NCI-H2196 treated with DMSO at 0.1 percent for 48 hours (cell line): ENCODE data around the gene DHRS13.
A peak's percentile ranks its signal among the peaks of the same experiment; 100 is the strongest.
"Not testable (repeated sequence)": the region's sequence is repeated elsewhere in the genome, so short reads cannot be mapped to it uniquely, and the experiment has no call there.

ENCODE experiments used
- DNase-seq: peaks from one replicate; lab custom pipeline; 2025; ENCODE audit not compliant: unreplicated experiment; lab: John Stamatoyannopoulos, UW

Gene DHRS13

DNA sequence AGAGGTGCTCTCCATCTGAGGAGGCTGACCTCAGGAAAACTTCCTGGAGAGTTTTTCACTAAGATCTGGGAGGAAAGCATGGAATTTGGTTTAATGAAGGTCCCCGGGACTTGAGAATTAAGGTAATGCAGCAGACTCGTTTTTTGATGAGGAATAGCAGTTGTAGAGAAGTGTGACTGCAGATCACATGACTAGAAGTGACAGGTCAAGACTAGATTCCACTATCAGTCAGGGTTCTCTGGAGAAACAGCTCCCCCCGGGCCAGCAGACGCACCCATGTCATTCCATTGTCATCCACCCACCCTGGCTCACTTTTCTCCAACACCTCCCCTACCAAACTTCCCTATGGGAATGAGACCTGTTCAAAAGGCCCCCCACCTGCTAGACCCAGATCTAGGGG, 1.9 kb upstream of the DHRS13 start:
- no peak for DNase-seq

DNA sequence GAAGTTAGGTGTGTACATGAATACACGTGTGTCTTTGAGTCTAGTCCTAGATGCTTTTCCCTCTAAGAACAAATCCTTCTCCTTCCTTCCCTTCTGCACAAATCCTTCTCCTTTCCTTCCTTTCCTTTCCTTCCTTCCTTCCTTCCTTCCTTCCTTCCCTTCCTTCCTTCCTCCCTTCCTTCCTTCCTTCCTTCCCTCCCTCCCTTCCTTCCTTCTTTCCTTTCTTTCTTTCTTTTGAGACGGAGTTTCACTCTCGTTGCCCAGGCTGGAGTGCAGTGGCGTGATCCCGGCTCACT, 615 bp upstream of the DHRS13 start:
- DNase-seq, result not testable (repeated sequence)

DNA sequence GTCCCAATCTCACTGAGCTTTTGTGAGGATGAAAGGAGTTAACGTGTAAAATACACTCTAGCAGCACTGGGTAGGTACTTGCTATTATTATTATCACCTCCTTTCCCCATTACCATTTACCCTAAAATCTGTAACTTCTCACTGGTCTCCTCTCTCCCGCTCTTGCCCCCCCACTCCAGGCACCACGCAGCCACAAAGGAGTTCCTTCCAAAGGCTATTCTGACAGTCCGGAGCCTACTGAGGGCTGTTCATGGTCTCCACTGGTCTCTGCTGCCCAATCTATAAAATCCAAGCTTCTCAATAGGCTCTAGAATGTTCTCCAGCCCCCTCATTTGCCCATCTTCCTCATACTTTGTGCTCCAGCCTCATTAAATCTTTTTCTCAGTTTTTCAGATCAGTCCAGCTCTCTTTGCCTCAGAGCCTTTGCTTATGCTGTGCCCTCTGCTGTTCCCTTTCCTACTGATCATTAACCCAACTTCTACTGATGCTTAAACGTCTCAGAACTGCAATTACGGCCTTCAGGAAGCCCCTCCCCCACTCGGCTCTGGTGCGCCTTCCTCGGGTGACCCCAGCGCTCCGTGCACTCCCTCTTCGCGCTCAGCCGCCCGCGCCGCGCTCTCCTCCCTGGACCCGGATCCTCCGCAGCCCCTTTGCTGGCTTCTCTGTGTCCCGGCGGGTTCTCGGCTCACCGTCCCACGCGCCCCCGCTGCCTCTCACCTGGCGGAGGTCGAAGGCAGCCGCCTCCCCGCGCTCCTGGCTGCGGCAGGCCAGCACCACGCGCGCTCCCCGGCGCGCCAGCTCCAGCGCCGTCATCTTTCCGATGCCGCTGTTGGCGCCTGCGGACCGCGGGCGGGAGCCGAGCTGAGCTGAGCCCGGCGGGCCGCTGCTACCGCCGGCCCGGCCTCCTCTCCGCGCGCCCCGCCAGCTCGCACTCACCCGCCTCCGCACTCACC, 737 bp downstream of the DHRS13 start:
- DNase-seq, result no peak

DNA sequence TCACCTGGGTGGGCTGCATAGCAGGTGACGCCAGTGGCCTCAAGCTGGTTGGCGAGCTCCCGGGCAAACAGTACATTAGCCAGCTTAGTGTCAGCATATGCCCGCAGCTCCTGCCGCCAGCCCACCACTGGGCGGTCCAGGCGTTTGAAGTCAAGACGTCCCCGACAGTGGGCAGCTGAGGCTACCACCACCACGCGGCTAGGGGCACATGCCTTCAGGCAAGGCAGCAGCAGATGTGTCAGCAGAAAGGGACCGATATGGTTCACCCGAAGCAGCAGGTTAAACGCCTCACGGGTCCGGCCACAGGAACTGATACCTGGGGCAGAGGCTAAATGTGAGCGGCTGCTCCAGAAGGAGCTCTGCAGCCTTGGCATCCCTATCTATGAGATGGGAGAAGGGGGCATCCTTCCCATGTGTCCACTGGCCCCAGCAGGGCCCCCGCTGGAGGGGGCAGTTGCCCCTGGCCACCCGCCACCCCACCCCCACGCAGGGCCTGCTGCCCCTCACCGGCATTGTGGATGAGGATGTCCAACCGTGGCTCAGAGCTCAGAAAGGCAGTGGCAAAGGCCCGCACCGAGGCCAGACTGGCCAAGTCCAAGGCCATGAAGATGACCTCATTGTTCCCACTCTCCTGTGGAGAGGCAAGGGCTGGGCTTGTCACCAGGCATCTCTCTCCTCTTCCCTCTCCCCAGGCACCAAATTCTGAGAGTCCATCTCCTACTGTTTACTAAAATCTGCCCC, 1.7 kb downstream of the DHRS13 start:
- no peak for DNase-seq

DNA sequence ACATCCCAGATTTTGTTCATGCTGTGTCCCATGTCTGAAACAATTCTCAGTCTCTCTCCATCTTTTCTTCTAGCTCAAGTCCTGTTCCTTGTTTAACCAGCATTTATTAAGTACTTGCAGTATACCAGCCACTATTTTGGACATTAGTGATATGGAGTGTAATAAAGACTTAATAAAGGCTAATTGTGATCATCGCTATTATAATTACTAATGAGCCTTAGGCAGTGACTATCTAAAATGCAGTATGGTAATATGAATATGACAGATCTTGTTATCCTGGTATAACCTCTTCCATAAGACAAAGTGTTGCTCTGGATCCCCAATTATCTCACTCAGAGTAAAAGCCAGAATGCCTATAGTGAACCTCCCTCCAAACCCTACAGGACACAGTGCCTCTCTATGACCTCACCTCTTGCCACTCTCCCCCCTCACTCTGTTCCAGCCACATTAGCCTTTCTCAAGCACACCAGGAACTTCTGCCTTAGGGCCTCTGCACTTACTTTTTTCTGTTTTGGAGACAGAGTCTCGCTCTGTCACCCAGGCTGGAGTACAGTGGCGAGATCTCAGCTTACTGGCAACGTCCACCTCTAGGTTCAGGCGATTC, 3.6 kb downstream of the DHRS13 start:
- DNase-seq, result no peak

DNA sequence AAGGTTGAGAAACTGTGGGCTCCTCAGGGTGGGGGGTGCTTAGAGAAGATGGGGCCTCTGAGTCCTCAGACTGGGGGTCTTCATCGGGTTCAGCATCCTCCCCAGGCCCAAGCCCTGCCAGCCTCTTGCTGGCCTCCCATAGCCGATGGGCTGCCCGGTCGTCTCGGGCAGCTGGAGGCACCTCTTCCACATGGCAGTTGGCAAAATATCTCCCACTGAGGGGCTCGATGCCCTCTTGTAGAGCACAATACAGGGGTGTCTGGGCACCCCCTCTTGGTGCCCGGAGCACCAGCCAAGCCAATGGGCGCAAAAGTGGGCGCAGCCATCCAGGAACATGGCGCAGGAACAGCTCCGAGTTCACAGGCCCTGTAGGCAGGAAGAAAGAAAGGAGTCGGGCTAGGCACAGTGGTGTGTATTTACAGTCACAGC, 4.3 kb downstream of the DHRS13 start:
- no peak for DNase-seq

DNA sequence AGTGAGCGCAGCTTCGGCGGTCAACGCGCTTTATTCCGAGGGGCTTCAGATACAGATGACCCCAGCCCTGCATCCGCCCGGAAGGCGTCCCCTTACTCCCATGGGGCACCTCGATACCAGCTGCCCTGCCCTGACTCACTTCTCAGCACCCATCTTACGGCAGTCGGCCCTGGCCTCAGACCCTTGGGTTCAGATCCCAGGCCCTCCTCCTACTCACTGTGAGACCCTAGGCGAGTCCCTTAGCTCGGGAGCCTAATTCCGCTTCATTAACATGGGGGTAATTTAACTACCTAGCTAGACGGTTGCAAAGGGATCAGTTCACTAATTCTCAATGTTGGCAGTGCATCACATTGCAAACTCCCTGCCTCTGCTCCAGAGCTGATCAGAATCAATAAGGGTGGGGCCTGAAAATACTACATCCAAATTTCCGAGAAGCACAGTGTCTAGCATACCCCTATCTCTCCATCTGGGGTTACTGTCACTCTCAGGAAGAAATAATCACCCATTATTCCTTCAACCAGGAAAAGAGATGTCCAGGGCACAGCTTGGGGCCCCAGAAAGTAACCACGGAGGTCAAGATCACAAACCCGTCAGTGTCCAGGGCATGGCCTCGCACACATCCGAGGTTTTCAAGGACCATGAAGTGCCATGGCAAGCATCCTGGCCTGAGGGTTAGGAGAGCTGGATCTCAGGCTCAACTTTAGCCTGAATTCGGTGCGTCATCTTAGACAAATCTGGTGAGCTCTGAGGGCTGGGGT, 4.9 kb downstream of the DHRS13 start:
- DNase-seq, result no peak

DNA sequence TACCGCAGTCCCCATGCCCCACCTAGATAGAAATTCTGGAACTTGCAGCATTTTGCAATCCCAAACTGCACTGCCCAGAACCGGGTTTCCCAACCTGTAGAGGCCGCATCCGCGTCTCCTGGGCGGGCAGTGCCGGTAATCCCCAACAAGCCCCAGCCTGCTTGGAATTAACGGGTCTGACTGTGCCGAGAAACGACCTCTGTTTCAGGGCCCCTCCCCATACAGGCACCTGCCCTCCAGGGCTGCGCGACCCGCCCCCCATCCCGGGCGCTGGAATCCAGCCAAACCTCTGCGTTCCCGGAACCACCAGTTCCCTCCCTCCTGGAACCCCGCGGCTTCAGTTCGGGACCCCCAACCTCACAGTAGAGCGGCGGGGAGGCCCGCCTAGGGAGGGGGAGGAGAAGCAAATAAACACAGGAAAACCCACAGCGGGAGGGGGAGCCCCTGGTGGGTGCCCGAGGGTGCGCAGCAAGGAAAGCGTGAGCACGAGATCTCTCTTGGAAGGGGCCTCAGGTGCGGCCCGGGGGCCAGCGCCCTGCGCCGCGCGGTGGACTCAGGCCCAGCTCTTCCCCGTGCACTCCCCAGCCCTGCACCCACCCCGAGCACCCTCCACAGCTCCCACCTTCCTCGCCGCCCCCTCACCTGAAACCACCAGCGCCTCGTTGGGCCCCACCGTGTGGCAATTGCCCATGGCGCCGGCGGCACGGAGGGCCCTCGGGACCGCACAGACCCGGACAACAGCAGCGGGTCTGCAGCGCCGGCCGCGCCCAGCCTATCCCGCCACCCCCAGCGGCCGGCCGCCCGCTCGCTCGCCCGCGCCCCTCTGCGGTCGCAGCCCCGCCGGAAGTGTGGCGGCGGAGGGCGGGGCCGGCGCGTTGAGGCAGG, 5.8 kb downstream of the DHRS13 start, which contains the start of gene FLOT2:
Gene FLOT2 (minus strand): TSS at position 850 of the 885 bp plus-strand sequence. CDS start 159 bp downstream, at position 691.
- DNase-seq, result peak; percentile 7

DNA sequence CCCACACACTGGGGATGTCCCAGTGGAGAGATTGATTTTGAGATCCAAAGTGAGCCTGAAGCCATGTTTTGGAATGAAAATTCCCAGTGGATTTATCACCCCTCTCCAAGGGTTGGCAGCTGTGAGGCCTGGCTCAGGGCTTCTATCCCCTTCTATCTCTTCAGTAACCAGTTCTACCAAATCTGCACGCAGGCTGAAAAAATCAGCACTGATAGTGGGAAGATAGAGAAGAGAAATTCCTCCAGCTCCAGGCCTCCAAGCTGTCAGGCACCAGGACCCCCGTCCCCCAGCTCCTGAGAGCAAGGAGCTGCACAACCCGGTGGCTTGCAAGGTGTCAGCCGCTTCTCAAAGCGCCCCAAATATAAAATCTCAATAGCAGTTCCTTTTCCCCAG, 6.4 kb downstream of the DHRS13 start:
- no peak for DNase-seq

DNA sequence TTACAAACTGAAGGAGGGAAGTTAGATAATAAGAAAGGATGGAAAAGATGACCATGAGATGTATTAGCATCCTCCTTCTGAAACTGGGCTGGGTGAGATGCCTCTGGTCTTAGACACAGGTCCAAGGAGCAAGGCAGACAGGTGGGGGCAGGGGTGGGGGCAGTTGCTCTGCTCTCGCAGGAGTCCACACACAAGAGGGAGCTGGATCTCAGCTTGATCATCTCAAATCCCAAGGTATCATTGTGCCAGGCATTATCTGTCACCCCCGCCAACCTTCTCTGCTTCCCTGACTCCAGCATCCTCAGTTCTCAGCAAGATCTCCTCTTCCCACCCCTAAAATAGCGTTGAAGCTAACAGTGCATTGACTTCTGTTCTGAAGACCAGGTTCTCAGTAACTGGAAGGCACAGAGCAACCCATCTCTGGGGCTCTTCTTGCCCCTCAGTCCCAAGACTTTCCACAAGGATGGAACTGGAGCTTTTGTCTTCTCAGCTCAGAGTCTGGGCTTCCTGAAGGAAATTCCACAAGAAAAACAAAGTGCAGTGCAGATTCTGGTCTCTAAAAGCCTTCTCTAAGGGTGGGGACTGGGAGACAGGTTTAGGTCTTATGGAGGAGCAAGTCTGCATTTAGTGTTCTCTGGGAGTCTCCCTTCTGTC, 7.0 kb downstream of the DHRS13 start:
- DNase-seq, result no peak

DNA sequence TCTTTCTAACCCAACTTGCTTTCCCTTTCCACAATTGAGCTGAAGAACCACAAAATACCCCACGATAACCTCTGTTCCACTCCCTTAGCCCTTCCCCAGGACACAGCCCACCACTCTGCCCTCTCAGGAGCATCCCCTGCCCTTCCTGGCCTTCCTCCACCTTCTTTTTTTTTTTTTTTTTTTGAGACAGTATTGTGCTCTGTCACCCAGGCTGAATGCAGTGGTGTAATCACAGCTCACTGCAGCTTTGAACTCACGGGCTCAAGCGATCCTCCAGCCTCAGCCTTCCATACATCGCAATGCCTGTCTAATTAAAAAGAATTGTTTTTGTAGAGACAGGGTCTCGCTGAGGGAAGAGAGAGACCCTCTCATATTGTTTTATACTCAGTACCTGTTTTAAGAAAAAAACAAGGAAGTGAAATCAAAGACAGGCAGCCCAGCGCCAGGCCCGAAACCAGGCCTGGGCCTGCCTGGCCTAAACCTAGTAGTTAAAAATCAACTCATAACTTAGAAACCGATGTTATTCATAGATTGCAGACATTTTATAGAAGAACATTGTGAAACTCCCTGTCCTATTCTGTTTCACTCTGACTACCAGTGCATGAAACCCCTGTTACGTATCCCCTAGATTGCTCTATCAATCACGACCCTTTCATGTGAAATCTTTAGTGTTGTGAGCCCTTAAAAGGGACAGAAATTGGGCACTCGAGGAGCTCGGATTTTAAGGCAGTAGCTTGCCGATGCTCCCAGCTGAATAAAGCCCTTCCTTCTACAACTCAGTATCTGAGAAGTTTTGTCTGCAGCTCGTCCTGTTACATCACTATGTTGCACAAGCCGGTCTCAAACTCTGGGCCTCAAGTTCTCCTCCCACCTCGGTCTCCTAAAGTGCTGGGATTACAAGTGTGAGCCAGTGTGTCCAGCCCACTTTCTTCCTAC, 9.4 kb downstream of the DHRS13 start:
- not testable (repeated sequence) for DNase-seq

DNA sequence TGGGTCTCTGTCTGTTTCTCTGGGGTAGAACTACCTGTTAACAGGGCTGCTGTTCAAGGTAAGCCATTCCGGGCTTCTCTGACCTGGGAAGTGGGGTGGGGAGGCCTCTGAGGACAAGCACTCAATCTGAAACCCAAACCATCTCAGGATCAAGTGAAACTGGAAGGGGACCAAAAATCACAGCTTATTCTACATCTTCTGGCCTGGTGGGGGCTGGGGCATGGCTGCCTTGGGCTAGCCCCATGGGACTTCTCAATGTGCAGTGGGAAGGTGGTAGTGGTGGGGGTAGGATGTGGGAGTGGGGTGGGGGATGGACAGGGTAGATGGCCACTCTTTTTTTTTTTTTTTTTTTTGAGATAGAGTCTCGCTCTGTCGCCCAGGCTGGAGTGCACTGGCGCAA, 10.9 kb downstream of the DHRS13 start:
- DNase-seq, result no peak

DNA sequence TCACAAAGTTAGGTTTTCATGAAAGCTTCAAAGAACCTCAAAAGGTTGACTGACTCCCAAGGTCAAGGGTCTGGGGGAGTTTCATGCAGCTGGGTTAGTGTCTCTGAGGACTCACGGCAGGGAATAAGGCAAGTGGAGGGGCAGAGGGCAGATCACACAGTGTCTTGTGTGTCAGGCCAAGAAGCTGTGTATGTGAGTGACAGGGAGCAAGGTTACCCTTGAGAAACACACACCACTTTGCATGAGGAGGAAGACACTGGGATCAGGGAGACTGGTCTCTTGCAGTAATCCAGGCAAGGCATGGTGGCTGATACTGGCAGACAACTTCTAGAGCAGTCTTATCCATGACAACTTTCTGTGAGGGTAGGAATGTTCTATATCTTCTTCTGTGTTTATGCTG, 11.7 kb downstream of the DHRS13 start:
- no peak for DNase-seq

DNA sequence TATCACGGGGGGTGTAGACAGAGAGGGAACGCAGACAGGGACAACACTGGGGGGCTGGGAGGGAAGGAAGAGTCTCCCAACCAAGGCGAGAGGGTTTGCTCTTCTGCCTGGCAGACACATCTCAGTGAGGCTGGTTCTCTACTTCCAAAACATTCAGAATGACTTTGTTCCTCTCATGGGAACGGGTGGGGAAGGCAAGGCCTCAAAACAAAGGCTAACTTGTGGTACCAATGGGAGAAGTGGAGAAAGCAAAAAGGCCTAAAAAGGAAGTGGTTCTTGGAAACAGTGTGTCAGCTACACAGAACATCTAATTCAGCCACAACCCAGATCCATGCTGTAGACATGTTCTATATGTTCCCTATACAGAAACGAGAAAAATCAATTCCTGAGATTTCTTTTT, 12.9 kb downstream of the DHRS13 start:
- no peak for DNase-seq

DNA sequence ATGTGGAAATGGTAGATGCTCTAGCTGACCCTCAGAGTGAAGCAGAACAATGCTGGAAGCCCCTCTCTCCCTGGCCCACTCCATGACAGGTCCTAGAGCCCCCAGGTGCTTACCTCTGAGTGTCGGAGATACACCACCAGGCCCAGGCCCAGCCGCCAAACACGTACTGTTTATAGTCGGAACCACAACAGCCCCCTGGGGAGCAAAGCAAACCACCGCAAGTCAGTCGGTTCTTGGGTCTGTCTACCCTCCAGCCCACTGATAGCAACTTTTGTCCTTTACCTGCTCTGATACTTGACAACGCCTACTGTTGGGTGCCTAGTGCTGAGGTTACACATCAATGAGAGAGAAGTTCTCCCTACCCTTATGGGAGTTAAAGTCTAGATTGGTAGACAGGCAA, 14.0 kb downstream of the DHRS13 start:
- DNase-seq, result no peak

DNA sequence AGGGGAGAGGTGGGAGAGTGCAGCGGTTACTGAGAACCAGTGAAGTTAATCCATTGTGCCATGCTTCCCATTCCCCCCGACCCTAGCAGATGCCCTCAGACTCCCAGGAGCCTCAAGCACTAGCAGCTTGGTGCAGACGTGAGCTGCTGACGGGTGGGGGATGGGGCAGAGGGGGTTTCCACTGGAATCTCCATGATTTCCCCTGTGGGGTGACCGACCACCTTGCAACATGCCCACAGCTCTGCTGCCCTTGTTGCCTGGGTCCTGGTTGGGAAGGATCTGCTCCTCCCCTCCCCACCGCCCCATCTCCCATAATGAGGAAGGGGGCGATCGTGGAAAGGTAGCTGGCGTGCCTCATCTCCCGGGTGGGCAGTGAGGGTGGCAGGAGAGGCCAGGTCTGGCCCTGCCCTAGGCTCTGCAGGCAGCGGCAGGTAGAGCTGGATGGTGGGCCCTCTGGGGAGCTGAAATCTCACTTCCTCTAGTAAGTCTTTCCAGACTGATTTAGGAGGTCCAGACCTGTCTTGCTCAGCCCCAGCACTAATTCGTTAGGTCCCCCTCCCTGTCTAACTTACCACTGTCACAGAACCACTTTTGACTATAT, 14.9 kb downstream of the DHRS13 start:
- DNase-seq, result no peak

DNA sequence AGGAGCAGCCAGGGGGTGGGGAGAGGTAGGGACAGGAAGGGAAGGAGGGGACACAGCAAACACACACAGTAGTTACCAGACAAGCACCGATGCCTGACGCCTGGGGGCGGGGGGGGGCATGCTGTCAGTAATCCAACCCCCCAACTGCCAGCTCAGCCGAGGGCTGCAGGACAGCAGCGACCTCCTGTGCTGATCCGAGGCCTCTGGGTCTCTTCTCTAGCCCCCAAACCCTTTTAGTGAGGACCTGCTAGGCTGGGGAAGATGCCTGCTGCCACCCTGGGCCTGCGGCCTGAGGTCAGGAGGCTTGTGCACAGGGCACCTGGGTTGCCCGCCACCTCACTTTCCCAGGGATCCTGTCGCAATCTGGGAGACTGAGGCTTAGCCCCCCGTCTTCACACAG, 16.9 kb downstream of the DHRS13 start:
- no peak for DNase-seq

DNA sequence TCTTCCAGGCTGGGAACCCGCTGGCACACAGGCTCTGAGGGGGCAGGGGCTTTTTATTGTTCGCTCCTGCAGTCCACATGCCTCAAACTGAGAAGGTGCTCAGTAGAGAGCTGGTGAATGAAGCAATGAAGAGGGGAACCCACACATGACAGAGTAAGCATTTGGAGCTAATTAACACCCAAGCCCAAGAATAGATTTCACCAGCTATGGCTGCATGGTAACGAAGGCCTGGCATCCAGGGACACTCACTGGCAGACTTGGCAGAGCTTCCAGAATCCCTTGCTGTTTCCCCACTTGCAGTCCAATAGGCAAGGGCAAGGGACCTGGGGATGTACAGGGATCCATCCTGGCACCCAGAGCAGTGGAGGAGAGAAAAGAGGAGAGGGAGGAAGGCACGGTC, 17.5 kb downstream of the DHRS13 start:
- no peak for DNase-seq
